Measurements from ENCODE around the gene TGDS. TPM values are rescaled to one million over a fixed set of nuclear protein-coding genes. Genes with fewer than 3 reads are reported as not detected.
"Not testable (repeated sequence)": the region's sequence is repeated elsewhere in the genome, so short reads cannot be mapped to it uniquely, and the experiment has no call there.

Gene TGDS, protein sequence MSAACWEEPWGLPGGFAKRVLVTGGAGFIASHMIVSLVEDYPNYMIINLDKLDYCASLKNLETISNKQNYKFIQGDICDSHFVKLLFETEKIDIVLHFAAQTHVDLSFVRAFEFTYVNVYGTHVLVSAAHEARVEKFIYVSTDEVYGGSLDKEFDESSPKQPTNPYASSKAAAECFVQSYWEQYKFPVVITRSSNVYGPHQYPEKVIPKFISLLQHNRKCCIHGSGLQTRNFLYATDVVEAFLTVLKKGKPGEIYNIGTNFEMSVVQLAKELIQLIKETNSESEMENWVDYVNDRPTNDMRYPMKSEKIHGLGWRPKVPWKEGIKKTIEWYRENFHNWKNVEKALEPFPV
- total RNA-seq (2014; rRNA removed; shearing (Covaris generic)) (12.9 and 18.3 TPM in 2 replicates), polyA plus RNA-seq (2016; fragmentation: Nextera tagmentation; extraction: Ambion mirVana) (12.9 and 14.2 TPM in 2 replicates)

DNA sequence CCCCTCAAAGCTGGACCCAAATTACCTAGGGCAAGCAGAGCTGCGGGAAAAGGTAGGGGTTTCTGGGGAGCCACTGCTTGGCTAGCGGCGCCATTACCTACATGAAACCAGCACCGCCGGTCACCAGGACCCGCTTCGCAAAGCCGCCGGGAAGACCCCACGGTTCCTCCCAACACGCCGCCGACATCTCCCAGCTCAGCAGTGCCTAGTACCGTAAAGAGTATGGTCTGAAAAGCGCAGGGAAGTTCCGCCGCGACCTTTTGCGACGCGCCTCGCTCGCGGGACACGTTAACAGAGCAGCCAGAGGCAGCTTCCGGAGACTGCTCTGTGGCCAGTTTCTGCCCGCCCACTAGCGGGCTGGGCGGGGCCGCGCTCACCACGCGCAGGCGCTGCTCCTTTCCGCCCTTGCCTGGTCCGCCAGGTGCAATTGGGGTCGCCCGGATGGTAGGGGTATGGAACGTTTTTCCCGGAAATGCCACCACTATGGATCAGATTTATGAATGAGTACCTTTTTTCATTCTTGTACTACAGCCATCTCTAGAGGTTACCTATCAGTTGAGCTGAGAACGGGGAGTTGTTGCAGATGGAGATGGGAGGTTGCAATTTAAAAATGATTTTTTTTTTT lies at the start of gene TGDS:
Gene TGDS (minus strand): TSS at position 203 of the 625 bp plus-strand sequence. CDS start 16 bp downstream, at position 187.
- H3K27me3 ChIP-seq (replicated peaks; ENCODE audit: insufficient read depth) = no peaks in the 10 kb centered on the region
- H3K27ac ChIP-seq = peak within 1 kb of the TSS; percentile 62
- H3K9me2 ChIP-seq (ENCODE audit: insufficient read depth) = no peaks in the 10 kb centered on the region
- WGBS, 2 experiments (ENCODE audit: low coverage in 1 of 2, low lambda C conversion rate in 2 of 2, missing lambda C conversion rate in 2 of 2) = 0 to 1% methylated on average over 30 to 41 of the region's 41 CpGs
- H3K79me2 ChIP-seq (ENCODE audit: insufficient read depth) = peaks cover 48% of the 10 kb centered on the region
- peaks cover 17% of the 10 kb centered on the region for H3K4me1 ChIP-seq (ENCODE audit: insufficient read depth)
- H4K20me1 ChIP-seq (ENCODE audit: insufficient read depth) = no peaks in the 10 kb centered on the region
- peak within 1 kb of the TSS; percentile 94 for H3K4me3 ChIP-seq
- in situ Hi-C loops (cut with MboI) = no loop called here
- H3K4me2 ChIP-seq (ENCODE audit: unreplicated experiment) = peak within 1 kb of the TSS; percentile 80
- DNase-seq = peak; percentile 97
- H3K36me3 ChIP-seq (ENCODE audit: low read depth) = peaks cover 9% of the 10 kb centered on the region; the same call in 1 of the 2 replicates
- no peaks in the 10 kb centered on the region for H3K9me3 ChIP-seq (ENCODE audit: low read depth)
- H3K9ac ChIP-seq = peak within 1 kb of the TSS; percentile 95
- H2AFZ ChIP-seq = peak within 1 kb of the TSS; percentile 98
- H3F3A ChIP-seq (ENCODE audit: insufficient read depth) = no peaks in the 10 kb centered on the region
- TF ChIP-seq EZH2phosphoT487 (IDR thresholded peaks at IDR 0.05; ENCODE audit: insufficient read depth, low read depth) (no peak), EZH2 (IDR thresholded peaks at IDR 0.05; ENCODE audit: insufficient read depth, poor library complexity, severe bottlenecking) (no peak)

GRCh38 chr13:94641409-94641941 lies 45.5 kb upstream of the TGDS start:
- H3K4me2 ChIP-seq (ENCODE audit: unreplicated experiment) = peak overlapping the region; percentile 59
- peaks cover 23% of the 10 kb centered on the region for H3K4me1 ChIP-seq (ENCODE audit: insufficient read depth)
- H3F3A ChIP-seq (ENCODE audit: insufficient read depth) = peaks cover 29% of the 10 kb centered on the region
- no peaks in the 10 kb centered on the region for H3K9me2 ChIP-seq (ENCODE audit: insufficient read depth)
- H4K20me1 ChIP-seq (ENCODE audit: insufficient read depth) = no peaks in the 10 kb centered on the region
- H3K36me3 ChIP-seq (ENCODE audit: low read depth) = no peaks in the 10 kb centered on the region
- no peaks in the 10 kb centered on the region for H3K27me3 ChIP-seq (replicated peaks; ENCODE audit: insufficient read depth)
- in situ Hi-C loops (cut with MboI) = no loop called here
- H3K9ac ChIP-seq = peak overlapping the region; percentile 55
- 1 to 4% methylated on average over 3 of the region's 3 CpGs for WGBS, 2 experiments (ENCODE audit: low coverage in 1 of 2, low lambda C conversion rate in 2 of 2, missing lambda C conversion rate in 2 of 2)
- peak overlapping the region; percentile 36 for H3K4me3 ChIP-seq
- H3K27ac ChIP-seq = peak overlapping the region; percentile 75
- H3K9me3 ChIP-seq (ENCODE audit: low read depth) = no peaks in the 10 kb centered on the region
- TF ChIP-seq EZH2phosphoT487 (IDR thresholded peaks at IDR 0.05; ENCODE audit: insufficient read depth, low read depth) (no peak), EZH2 (IDR thresholded peaks at IDR 0.05; ENCODE audit: insufficient read depth, poor library complexity, severe bottlenecking) (no peak)
- peak; percentile 87 for DNase-seq
- peak overlapping the region; percentile 25; the same call in 1 of the 2 replicates for H2AFZ ChIP-seq
- H3K79me2 ChIP-seq (ENCODE audit: insufficient read depth) = no peaks in the 10 kb centered on the region

DNA sequence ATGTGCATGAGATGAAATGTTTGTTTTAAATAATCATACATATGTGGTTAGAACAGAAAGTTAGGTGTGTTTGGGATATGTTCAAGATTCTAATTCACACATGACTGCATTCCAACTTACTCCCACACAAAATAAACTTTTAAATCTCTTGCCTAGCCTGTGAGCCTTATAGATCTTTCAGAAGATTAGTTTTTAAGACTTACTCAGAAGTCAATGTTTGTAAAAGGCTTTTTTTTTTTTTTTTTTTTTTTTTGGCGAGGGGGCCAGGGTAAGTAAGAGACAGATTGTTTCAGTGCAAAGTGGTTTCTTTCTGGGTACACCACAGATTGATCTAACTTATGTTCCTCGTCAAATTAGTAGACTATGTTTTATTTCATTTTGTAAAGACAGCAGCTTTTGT lies 44.8 kb upstream of the TGDS start:
- in situ Hi-C loops (cut with MboI) = no loop called here
- peak overlapping the region; percentile 36 for H3K4me3 ChIP-seq
- TF ChIP-seq EZH2phosphoT487 (IDR thresholded peaks at IDR 0.05; ENCODE audit: insufficient read depth, low read depth) = no peak
- TF ChIP-seq EZH2 (IDR thresholded peaks at IDR 0.05; ENCODE audit: insufficient read depth, poor library complexity, severe bottlenecking) = no peak
- peak overlapping the region; percentile 75 for H3K27ac ChIP-seq
- peak; percentile 36 for DNase-seq
- H2AFZ ChIP-seq = no peak overlapping the region
- H3K4me2 ChIP-seq (ENCODE audit: unreplicated experiment) = peak overlapping the region; percentile 59
- peaks cover 33% of the 10 kb centered on the region for H3F3A ChIP-seq (ENCODE audit: insufficient read depth)
- no peaks in the 10 kb centered on the region for H3K9me2 ChIP-seq (ENCODE audit: insufficient read depth)
- 48 to 53% methylated on average over 2 of the region's 2 CpGs for WGBS, 2 experiments (ENCODE audit: low coverage in 1 of 2, low lambda C conversion rate in 2 of 2, missing lambda C conversion rate in 2 of 2)
- H3K36me3 ChIP-seq (ENCODE audit: low read depth) = no peaks in the 10 kb centered on the region
- H3K9ac ChIP-seq = peak overlapping the region; percentile 55; the same call in 1 of the 2 replicates
- H3K79me2 ChIP-seq (ENCODE audit: insufficient read depth) = no peaks in the 10 kb centered on the region
- H4K20me1 ChIP-seq (ENCODE audit: insufficient read depth) = no peaks in the 10 kb centered on the region
- peaks cover 23% of the 10 kb centered on the region for H3K4me1 ChIP-seq (ENCODE audit: insufficient read depth)
- H3K27me3 ChIP-seq (replicated peaks; ENCODE audit: insufficient read depth) = no peaks in the 10 kb centered on the region
- no peaks in the 10 kb centered on the region for H3K9me3 ChIP-seq (ENCODE audit: low read depth)

GRCh38 chr13:94637677-94638076 lies 41.7 kb upstream of the TGDS start:
- DNase-seq; H4K20me1 ChIP-seq (ENCODE audit: insufficient read depth); H3K4me3 ChIP-seq; H3K9me2 ChIP-seq (ENCODE audit: insufficient read depth); H3K36me3 ChIP-seq (ENCODE audit: low read depth); in situ Hi-C loops (cut with MboI); H3K9ac ChIP-seq; H3K79me2 ChIP-seq (ENCODE audit: insufficient read depth); H2AFZ ChIP-seq; H3K4me2 ChIP-seq (ENCODE audit: unreplicated experiment); H3K27ac ChIP-seq; H3K27me3 ChIP-seq (replicated peaks; ENCODE audit: insufficient read depth); H3K9me3 ChIP-seq (ENCODE audit: low read depth): not testable (repeated sequence)
- H3K4me1 ChIP-seq (ENCODE audit: insufficient read depth) = peaks cover 23% of the 10 kb centered on the region
- WGBS, 2 experiments (ENCODE audit: low coverage in 1 of 2, low lambda C conversion rate in 2 of 2, missing lambda C conversion rate in 2 of 2) = 96% methylated on average over 3 of the region's 3 CpGs
- peaks cover 33% of the 10 kb centered on the region for H3F3A ChIP-seq (ENCODE audit: insufficient read depth)

Data from GM23248 (cell line).